Loucy (cell line): ENCODE data around the gene OVAAL.

ENCODE experiments used
- EZH2phosphoT487 ChIP-seq: fragments of 200-600 bp; IDR thresholded peaks from 2 replicates; pipeline ENCODE4 v1.6.1; 2018; ENCODE audit warnings: antibody characterized with exemption, mild to moderate bottlenecking, moderate library complexity, borderline replicate concordance
- TF ChIP-seq, protein P1 (sequence below): fragments of 200-600 bp; sonication (generic); conservative IDR thresholded peaks from 2 replicates; pipeline ENCODE4 v1.5.1; 2014; ENCODE audit warnings: mild to moderate bottlenecking, antibody characterized with exemption, low read length

- TF ChIP-seq, protein P1, sequence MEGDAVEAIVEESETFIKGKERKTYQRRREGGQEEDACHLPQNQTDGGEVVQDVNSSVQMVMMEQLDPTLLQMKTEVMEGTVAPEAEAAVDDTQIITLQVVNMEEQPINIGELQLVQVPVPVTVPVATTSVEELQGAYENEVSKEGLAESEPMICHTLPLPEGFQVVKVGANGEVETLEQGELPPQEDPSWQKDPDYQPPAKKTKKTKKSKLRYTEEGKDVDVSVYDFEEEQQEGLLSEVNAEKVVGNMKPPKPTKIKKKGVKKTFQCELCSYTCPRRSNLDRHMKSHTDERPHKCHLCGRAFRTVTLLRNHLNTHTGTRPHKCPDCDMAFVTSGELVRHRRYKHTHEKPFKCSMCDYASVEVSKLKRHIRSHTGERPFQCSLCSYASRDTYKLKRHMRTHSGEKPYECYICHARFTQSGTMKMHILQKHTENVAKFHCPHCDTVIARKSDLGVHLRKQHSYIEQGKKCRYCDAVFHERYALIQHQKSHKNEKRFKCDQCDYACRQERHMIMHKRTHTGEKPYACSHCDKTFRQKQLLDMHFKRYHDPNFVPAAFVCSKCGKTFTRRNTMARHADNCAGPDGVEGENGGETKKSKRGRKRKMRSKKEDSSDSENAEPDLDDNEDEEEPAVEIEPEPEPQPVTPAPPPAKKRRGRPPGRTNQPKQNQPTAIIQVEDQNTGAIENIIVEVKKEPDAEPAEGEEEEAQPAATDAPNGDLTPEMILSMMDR: no peak
- no peak for TF ChIP-seq EZH2phosphoT487
These were observed 27.9 kb downstream of the OVAAL start for GRCh38 chr1:180586671-180587155.
